Inflammatory macrophage treated with lipopolysaccharide for 1 hour (primary cell): Measurements from ENCODE around the gene DYNC1I2.
A peak's percentile ranks its signal among the peaks of the same experiment; 100 is the strongest.

Source experiments
- DNase-seq, 2 donors: peaks; one replicate each; pipeline ENCODE4 v3.0.0-alpha.2; 2020 to 2022

DYNC1I2 gene

DNA sequence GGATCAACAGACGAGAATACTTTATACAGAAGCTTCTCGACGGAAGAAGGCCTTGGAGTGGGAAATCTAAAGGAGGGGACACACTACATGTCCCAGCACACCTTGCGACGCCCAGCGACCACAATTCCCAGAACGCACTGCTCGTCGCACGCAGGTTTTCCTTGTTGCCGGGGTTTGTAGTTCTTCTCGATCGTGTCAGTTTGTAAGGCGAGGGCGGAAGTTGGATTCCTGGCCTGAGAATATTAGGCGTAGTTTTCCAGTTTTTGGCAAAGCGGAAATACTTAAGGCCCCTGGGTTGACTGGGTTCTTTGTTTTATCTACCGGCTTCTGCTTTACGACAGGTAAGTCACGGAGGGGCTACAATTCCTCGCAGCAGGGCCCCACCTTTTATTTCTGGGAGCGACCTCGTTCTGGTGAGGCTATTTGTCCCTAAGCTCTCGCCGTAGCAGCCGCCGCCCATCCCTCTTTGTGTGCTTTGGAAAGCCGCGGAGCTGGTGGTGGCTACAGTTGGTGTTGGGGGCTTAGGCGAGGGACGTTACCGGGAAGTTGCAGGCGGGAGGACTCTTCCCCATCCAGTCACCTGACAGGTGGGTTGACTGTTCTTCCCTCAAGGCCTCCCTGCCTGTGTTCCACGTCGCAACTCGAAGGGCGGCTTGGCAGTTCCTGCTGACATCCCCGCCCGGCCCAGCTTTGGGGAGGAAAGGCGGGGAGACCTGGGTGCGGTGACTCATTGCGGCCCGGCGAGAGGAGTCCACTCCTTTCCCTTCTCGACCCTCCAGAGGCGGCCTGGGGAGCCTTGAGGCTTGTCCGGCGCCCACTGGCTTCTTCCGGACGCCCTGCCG lies at the start of gene DYNC1I2:
TSS of gene DYNC1I2 (plus strand) at position 183 of the 842 bp plus-strand sequence. CDS start 2,687 bp downstream, outside the sequence.
- peak; percentile 91 to 93 for DNase-seq

DNA sequence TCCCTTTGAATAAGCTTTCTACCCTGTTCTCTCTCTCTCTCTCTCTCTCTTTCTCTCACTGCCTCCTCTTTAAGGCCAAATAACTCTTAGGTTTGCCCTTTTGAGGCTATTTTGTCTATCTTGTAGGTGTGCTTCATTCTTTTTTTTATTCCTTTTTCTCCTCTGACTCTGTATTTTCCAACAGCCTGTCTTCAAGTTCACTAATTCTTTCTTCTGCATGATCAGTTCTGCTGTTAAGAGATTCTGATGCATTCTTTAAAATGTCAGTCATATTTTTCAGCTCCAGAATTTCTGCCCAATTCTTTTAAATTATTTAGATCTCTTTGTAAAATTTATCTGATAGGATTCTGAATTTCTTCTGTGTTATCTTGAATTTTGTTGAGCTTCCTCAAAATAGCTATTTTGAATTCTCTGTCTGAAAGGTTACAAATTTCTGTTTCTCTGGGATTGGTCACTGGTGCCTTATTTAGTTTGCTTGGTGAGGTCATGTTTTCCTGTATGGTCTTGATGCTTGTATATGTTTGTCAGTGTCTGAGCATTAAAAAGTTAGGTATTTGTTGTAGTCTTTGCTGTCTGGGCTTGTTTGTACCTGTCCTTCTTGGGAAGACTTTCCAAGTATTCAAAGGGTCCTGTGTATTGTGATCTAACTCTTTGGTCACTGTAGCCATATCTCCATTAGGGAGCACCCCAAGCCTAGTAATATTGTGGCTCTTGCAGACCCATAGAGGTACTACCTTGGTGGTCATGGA lies 35.4 kb upstream of the DYNC1I2 start:
- no peak for DNase-seq

DNA sequence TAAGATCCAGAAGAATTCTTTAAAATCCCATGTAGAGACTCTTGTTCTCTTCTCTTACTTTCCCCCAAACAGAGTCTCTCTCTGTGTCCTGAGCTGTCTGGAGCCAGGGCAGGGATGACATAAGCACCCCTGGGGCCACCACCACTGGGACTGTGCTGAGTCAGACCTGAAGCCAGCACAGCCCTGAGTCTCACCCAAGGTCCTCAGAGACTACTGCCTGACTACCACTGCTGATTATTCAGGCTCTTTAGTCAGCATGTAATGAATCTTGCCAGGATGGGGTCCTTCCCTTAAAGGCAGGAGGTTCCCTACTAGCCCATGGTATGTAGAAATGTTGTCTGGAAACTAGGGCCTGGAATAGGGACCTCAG lies 34.9 kb upstream of the DYNC1I2 start:
- no peak for DNase-seq

DNA sequence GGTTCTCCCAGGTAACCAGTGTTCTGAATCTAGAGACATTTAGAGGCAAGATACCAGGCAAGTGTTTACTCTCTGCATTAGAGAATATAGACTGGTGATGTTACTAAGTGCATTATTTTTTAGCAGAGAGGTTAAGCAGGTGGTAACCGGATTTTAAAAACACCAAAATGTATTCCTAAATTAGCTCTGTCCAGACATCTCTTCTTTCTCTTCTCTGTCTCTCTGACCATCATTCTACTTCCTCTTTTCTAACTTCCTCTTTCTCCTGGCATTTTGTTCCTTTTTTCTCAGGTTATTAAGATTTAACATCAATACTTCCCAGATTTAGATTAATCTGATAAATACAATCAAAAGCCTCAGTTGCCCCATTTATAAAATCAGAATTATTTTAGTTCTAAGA lies 31.7 kb upstream of the DYNC1I2 start:
- peak; percentile 31 to 43 for DNase-seq

- no peak for DNase-seq
Observed at GRCh38 chr2:171667041-171667440, 20.2 kb upstream of the DYNC1I2 start.

DNA sequence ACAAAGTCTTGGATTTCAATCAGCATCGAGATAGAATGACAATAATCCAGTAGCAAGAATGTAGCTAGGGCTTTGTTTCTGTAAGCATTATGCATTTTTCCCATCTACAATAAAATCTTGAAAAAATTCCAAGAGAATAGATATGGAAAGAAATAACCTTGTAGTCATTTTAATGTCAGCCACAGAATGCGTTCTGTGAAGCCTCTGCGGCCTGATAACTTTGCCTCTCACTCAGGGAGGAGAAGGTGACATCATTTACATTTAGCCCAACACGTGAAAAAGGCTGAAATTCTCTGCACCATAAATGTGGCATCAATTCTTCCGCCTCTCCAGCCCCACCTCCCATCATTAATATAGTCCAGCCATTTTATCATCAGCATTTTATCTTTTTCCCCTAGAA lies 19.1 kb upstream of the DYNC1I2 start:
- no peak for DNase-seq

GRCh38 chr2:171669121-171669520 lies 18.1 kb upstream of the DYNC1I2 start:
- DNase-seq = no peak

DNA sequence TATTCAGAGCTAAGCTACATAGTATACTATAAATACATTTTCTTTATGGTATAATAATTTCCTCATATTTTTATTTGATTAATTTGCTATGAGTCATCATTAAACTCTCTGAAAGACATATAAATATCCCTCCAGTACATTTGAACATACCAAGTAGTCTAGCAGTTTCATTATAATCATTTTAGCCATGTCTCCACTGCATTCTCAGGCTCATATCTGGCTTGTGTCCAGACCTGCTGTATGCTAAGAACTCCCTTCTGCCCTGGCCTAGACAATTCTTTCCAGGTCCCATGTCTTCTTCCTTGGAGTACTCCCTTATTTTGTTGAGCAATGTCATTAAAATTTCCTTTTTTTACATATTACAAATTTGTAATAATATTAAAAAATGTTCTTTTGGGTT lies 16.6 kb upstream of the DYNC1I2 start:
- DNase-seq = no peak

- no peak for DNase-seq
Observed at GRCh38 chr2:171671867-171672266, 15.4 kb upstream of the DYNC1I2 start.

GRCh38 chr2:171673905-171674304 lies 13.4 kb upstream of the DYNC1I2 start:
- no peak for DNase-seq

DNA sequence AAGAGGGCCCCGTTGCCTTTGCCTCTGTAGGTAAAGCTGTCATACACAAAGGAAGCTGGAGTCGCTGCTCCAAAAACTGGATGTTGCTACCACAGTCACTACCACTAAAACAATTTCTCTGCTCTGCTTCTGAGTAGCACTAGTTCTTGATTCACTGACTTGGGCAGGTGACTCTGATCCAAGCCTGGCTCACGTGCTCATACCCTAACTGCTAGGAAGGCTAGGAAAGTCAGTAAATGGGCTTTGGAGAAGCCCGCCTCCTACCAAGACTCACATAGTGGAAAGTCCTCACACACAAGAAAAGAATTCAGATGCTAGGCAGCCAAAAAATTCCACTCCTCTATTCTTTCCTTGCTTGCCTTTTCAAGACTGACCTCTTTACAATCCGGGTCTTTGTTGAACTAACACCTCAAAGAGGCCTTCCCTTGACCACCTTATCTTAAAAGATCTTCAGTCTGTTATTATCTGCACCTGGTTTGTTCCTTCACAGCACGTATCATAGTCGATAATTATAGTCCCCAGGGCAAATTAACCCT lies 11.4 kb upstream of the DYNC1I2 start:
- no peak for DNase-seq

- no peak for DNase-seq
Observed at GRCh38 chr2:171678619-171679018, 8.7 kb upstream of the DYNC1I2 start.

DNA sequence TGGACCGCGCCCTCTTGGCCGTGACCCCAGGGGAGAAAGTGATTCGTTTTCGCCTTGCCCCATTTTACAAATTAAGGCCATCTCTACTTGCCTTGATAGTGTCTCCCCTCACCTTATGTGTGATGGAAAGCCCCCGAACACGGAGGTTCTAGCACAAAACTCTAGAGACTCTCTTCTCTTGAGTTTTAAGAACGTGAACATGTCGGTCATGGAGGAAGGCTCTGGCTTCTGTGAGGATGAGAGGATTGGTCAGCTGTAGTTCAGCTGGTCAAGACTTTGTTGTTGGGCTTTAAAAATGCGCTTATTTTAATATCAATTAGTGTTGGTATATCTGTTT lies 828 bp downstream of the DYNC1I2 start:
- peak in 1 of 2 donors; percentile 23 for DNase-seq

DNA sequence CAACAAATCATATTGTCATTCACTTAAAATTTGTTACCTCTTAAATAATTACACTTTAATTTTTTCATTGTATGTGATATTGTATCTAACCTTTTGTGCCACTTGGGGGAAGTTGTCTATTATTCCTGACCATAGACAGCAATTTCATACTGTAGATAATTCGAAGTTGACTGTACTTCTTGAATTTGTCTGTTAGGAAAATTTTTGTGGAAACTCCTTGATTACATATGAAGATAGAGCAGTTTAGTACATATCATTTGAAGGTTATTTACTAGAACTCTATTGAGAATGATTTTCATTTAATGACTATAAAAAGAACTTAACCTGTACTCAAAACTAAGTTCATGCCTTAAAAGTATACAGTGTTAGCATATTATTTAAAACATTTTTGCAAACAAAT lies 5.1 kb downstream of the DYNC1I2 start:
- DNase-seq = peak; percentile 69

DNA sequence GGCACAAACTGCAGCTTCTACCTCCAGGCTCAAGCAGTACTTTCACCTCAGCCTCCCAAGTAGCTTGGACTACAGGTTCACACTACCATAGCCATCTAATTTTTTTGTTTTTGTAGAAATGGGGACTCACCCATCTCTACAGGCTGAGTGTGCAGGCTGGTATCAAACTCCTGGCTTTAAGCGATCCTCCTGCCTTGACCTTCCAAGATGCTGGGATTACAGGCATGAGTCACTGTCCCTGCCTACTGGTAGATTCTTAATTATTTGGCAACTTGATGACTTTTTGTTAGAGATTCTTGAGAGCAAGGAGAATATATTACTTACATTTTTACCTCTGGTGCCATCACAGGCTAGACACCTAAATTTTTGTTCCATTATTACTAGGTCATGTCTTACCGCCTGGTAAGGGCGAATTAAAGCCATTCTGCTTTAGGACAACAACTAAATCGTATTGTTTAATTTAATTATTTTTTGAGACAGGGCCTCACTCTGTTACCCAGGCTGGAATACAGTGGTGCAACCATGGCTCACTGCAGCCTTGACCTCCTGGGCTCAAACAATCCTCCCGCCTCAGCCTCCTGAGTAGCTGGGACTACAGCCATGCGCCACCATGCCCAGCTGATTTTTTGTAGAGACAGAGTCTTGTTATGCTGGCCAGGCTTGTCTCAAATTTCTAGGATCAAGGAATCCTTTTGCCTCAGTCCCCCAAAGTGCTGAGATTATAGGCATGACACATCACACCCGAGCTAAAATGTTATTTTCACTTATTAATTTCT lies 15.7 kb downstream of the DYNC1I2 start:
- DNase-seq = no peak

DNA sequence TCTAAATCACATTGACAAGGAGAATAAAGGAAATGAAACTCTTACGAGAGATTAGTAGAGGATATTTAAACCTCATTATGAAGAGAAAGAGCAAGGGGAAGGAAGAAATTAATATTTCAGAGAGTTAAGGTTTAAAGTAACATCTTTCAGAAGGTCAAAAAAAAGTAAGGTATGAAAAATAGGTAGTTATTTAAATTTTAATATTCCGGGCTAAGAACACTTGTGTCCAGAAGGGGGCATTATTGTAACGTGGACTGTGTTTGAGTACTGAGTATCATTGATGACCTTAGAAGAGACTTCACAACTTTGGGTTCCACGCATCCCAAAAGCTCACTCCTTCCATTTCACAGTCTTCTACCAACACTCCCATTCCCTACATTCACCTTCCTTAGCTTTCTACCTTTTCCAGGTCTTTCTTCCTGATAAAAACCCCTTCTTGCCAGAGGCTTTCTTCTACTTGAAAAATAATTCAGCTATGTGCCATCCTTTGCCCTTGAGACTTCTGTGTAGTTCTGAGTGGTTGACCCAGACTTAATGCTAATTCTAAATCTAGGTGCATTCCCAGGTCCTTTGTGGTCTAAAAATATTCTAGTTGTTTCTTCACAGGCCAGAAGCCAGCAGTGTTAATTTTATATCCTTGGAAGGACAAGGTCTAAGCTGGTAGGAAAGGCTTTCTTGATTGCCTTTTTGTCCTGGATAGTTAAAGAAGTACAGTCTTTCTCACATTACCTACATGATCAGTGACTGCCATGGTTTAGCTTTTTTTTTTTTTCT lies 16.5 kb downstream of the DYNC1I2 start:
- DNase-seq = peak in 1 of 2 donors; percentile 43

DNA sequence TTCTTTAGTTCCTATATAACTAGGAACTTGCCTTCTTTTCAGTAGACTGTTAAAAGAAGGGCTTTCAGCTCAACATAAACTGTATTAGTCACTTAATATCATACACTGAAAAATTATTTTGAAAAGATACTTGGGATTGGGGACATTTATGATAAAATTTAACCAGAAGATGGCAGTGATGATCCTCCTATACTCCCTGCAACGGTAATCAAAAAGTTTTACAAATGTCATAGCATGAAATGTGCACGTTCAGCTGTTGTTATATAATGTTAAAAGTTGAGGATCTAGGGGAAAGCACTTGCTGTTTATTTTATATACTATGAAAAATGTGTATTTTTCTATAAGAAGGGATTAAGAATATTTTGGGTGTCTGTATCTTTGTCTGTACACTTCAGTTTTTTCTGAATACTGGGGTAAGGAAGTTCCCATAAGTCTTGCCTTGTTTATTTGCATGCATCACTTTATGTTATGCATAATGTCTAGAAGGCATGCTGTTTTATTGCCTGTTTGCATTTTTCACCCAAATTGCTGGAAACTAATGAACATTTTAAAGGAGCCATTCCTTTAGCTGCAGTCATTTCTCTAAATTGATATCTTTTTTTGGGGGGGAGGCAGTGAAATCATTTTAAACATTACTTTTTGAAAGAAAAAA lies 19.0 kb downstream of the DYNC1I2 start:
- peak in 1 of 2 donors; percentile 19 for DNase-seq

DNA sequence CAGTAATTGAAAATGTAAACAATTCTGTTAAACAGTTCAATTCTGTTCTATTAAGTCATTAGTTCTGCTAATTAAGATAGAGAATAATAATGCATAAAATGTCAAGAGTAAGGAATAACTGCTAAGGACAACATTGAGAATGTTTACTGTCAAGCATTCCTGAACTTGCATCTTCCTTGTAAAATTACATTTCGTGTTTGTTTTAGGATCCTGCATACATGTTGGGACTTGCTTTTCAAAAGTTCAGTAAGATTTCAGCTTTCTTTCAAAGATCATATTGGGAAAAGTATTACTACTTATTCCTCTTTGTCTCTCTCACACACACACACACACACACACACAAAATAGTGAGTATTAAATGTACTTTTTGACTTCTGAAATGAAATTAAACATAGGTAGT lies 20.5 kb downstream of the DYNC1I2 start:
- DNase-seq = no peak

GRCh38 chr2:171709011-171709685 lies 21.9 kb downstream of the DYNC1I2 start:
- DNase-seq = no peak

- no peak for DNase-seq
Observed at GRCh38 chr2:171711351-171711750, 24.1 kb downstream of the DYNC1I2 start.

DNA sequence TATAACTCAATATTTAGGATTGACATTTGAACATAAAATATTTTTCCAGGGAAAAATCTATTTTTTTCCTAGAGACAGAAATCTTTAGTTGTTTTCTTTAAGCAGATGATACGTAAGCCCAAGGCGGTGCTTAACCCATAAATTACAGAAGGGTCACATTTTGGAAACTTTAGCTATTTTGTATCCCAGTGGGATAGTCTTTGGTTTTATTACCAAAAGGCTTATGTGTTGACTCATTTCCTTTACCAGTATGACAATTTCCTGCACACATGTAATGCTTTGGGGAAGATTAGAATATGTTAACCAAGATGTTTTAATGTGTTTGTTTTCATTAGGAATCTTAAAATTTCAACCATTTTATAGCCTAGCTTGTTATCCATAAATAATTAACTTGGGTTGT lies 24.8 kb downstream of the DYNC1I2 start:
- DNase-seq = no peak
